HL-60 (cell line): ENCODE results near the gene SGSM1.

ENCODE experiments used
- DNase-seq, 2 experiments: peaks; one replicate each; pipeline ENCODE4 v3.0.0-alpha.2; 2010 to 2020; ENCODE audit warnings: low read depth in 1 of 2, low spot score in 1 of 2
- H3K27ac ChIP-seq: fragments of 250-450 bp; sonication (Bioruptor Pico); replicated peaks from 2 replicates; pipeline ENCODE4 v1.5.1; 2020; ENCODE audit warnings: mild to moderate bottlenecking, moderate library complexity
- H3K27me3 ChIP-seq: fragments of 250-450 bp; sonication (Bioruptor Pico); 2 replicates; pipeline ENCODE4 v1.5.1; 2021; ENCODE audit warnings: mild to moderate bottlenecking, moderate library complexity; ENCODE audit not compliant: insufficient read depth, poor library complexity, severe bottlenecking
- H3K4me3 ChIP-seq: replicated peaks from 2 replicates; pipeline ENCODE4 v1.5.1; 2011; ENCODE audit warnings: mild to moderate bottlenecking, control low read depth, low read length; ENCODE audit not compliant: insufficient read depth
- GABPA ChIP-seq: IDR thresholded peaks from 2 replicates; pipeline ENCODE4 v1.6.1; 2012; ENCODE audit warnings: low read depth
- SPI1 ChIP-seq: IDR thresholded peaks from 2 replicates; pipeline ENCODE4 v1.6.1; 2012; ENCODE audit warnings: low read depth, mild to moderate bottlenecking, borderline replicate concordance
- TF ChIP-seq, protein P1 (sequence below): IDR thresholded peaks from one replicate; pipeline ENCODE4 v1.5.1; 2011; ENCODE audit warnings: low read length, control low read depth, inconsistent platforms; ENCODE audit not compliant: insufficient read depth

SGSM1 gene

DNA sequence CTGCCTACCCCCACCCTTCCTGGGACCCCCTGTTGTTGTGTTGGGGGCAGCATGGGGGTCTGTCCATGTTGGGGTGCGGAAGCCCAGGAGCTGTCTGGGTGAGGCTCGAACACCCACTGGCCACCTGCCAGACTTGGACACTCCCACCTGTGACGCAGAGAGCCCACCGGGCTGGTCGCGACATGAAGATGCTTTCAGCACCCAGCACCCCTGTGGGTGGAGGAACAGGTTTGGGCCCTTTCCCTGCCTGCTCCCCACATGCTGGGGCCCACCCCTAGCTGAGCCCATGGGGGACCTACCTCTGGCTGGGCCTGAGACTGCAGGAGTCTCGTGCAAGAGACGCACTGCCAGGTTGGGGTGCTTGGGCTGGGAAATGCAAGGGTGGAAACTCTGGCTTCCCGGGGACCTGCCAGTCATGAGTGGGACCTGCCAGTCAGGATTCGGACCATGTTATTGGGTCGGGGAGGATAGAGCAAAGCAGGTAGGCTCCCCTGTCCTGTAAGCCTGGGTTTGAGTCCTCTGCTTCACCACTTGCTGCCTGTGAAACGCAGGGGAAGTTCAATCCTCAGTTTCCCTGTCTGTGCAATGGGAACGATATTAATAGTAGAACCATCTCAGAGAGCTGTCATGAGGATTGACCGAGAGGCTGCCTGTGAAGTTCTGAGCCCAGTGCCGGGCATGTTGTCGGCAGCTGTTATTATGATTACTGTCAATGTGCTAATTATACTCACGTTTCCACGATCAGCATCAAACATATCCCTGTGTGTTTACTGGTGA lies 170.6 kb downstream of the SGSM1 start:
- no peak for DNase-seq
- Histone ChIP-seq H3K27ac (no peak overlapping the region), H3K4me3 (no peak overlapping the region), H3K27me3 (no peaks in the 10 kb centered on the region)
- TF ChIP-seq GABPA (no peak), SPI1 (no peak)
- TF ChIP-seq, protein P1, sequence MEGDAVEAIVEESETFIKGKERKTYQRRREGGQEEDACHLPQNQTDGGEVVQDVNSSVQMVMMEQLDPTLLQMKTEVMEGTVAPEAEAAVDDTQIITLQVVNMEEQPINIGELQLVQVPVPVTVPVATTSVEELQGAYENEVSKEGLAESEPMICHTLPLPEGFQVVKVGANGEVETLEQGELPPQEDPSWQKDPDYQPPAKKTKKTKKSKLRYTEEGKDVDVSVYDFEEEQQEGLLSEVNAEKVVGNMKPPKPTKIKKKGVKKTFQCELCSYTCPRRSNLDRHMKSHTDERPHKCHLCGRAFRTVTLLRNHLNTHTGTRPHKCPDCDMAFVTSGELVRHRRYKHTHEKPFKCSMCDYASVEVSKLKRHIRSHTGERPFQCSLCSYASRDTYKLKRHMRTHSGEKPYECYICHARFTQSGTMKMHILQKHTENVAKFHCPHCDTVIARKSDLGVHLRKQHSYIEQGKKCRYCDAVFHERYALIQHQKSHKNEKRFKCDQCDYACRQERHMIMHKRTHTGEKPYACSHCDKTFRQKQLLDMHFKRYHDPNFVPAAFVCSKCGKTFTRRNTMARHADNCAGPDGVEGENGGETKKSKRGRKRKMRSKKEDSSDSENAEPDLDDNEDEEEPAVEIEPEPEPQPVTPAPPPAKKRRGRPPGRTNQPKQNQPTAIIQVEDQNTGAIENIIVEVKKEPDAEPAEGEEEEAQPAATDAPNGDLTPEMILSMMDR = no peak
